Measurements from ENCODE around the gene SSTR1. TPM values are rescaled to one million over a fixed set of nuclear protein-coding genes. Genes with fewer than 3 reads are reported as not detected.

The SSTR1 gene
- total RNA-seq, 1 donor from 2014 or later, result 0.59 TPM

- intact Hi-C loops (cut with DNase I), result no loop called here
- DNase-seq (ENCODE audit: low spot score), result no peak
Measured at GRCh38 chr14:38224338-38224737, 16.6 kb downstream of the SSTR1 start.

GRCh38 chr14:38225946-38226345 lies 18.2 kb downstream of the SSTR1 start:
- intact Hi-C loops (cut with DNase I), result no loop called here
- DNase-seq (ENCODE audit: low spot score), result no peak

DNA sequence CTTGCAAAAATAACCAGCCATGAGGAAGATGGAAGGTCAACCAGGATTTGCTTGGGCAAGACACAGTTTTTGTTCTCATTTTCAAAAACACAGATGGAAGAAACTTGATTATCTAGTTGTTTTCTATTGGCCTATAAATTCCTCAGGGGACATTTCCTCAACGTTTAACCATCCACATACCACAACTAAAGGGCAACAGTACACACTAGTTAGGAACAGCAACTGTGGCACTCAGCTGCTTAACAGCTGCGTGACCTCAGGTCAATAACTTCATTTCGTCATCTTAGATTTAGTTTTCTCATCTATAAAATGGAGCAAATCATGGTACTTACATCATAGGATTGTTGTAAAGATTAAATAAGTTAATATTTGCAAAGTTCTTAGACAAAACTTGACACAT lies 18.7 kb downstream of the SSTR1 start:
- intact Hi-C loops (cut with DNase I), result no loop called here
- DNase-seq (ENCODE audit: low spot score), result no peak

DNA sequence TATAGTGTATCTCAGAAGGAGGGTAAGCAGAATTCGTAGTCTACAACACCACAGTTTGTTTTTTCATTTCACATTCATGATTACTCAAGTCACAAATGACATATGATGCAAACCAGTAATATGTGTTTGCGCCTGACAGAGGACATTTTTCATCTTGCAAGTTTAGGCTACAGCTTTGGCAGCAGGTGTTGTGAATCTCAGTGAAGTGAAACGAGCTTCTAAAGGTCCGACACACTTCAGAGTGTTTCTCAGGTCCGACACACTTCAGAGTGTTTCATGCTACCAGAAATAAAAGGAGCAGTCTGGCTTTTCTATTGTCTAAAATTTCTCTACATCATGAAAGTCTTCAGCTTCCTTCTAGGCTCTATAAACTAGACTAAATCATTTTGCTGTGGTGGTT lies 25.5 kb downstream of the SSTR1 start:
- intact Hi-C loops (cut with DNase I), result no loop called here

DNA sequence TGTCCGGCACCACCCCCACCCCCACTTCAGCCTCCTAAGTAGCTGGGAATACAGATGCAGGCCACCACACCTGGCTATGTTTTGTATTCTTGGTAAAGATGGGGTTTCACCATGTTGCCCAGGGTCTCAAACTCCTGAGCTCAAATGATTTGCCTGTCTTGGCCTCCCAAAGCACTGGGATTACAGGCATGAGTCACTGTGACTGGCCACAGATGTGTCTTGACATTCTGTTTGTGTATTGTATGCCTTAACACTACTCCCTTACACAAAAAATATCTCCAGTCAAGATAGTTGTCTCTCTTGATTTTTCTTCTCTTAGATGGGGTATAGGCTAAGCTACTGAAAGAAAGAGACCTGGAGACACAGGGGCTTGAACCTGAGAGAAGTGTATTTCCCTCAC lies 30.6 kb downstream of the SSTR1 start:
- intact Hi-C loops (cut with DNase I), result no loop called here
- no peak for DNase-seq (ENCODE audit: low spot score)

More for the DNA sequence above, 25.5 kb downstream of the SSTR1 start:
- no peak for DNase-seq (ENCODE audit: low spot score)

- no peak for DNase-seq (ENCODE audit: low spot score)
- intact Hi-C loops (cut with DNase I), result no loop called here
Measured at GRCh38 chr14:38238878-38239277, 31.2 kb downstream of the SSTR1 start.

GRCh38 chr14:38243696-38244240 lies 36.1 kb downstream of the SSTR1 start:
- intact Hi-C loops (cut with DNase I), result no loop called here
- no peak for DNase-seq (ENCODE audit: low spot score)

GRCh38 chr14:38248321-38249028 lies 40.8 kb downstream of the SSTR1 start:
- DNase-seq (ENCODE audit: low spot score), result no peak
- intact Hi-C loops (cut with DNase I), result no loop called here

- intact Hi-C loops (cut with DNase I), result no loop called here
- DNase-seq (ENCODE audit: low spot score), result no peak
Measured at GRCh38 chr14:38250331-38250730, 42.6 kb downstream of the SSTR1 start.

DNA sequence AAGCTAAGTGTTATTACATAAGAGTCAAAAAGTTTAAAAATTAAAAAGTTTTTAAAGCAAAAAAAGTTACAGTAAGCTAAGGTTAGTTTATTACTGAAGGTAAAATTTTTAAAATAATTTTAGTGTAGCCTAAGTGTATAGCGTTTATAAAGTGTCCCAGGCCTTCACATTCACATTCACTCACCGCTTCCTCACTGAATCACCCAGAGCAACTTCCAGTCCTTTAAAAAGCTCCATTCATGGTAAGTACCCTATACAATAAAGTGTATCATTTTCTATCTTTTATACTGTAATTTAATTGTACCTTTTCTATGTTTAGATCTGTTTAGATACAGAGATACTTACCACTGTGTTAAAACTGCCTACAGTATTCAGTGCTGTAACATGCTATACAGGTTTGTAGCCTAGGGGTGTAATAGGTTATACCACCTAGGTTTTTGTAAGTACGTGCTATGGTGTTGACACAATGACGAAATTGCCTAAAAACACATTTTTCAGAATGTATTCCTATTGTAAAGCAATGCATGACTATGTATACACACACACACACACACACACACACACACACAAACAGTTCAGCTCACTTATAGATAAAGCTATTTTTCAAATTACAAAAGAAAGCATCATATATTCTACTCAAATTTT lies 44.5 kb downstream of the SSTR1 start:
- intact Hi-C loops (cut with DNase I), result no loop called here
- DNase-seq (ENCODE audit: low spot score), result no peak

GRCh38 chr14:38253676-38254075 lies 46.0 kb downstream of the SSTR1 start:
- intact Hi-C loops (cut with DNase I), result no loop called here
- DNase-seq (ENCODE audit: low spot score), result no peak

DNA sequence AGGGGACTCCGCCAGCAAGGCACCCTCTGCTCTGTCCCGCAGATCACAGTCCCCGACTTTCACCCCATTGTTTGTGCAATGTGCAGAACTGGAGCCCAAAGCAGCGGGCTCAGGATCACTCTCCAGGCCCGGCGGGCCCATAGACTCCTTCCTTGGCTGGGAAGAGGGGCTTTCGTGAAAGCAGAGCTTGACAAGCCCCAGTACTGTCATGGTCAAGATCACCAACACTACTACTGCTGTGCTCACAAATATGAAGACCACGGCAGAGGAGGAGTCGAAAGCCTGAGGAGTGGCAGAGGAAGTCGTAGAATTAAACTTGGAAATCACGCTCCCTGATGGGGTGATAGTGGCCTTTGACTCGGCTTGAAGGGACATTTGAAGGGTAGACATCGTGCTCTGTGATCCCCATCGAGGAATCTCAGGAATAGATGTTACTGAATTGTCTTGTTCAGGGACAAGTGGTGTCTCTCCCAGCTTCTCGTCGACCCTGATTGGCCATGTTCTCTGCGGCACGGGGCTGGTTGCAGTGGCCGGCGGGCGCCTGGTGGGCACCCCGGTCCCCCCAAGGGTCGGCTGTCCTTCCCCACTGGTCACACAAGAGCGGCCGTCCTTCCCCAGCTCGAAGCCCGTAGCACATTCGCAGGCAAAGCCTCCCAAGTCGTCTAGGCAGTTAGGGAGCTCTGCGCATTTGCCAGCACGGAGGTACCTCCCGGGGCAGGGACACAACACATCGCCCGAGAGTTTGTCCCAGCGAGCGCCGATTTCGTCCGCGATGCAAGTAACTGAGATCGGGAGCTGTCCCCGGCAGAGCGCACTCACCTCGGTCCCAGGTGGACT lies 47.1 kb downstream of the SSTR1 start:
- intact Hi-C loops (cut with DNase I), result loop anchor here (5.0 kb wide), 1 partner anchor 113 kb away; no protein-coding TSS in a partner anchor
- no peak for DNase-seq (ENCODE audit: low spot score)

GRCh38 chr14:38255408-38255672 lies 47.6 kb downstream of the SSTR1 start:
- no peak for DNase-seq (ENCODE audit: low spot score)

DNA sequence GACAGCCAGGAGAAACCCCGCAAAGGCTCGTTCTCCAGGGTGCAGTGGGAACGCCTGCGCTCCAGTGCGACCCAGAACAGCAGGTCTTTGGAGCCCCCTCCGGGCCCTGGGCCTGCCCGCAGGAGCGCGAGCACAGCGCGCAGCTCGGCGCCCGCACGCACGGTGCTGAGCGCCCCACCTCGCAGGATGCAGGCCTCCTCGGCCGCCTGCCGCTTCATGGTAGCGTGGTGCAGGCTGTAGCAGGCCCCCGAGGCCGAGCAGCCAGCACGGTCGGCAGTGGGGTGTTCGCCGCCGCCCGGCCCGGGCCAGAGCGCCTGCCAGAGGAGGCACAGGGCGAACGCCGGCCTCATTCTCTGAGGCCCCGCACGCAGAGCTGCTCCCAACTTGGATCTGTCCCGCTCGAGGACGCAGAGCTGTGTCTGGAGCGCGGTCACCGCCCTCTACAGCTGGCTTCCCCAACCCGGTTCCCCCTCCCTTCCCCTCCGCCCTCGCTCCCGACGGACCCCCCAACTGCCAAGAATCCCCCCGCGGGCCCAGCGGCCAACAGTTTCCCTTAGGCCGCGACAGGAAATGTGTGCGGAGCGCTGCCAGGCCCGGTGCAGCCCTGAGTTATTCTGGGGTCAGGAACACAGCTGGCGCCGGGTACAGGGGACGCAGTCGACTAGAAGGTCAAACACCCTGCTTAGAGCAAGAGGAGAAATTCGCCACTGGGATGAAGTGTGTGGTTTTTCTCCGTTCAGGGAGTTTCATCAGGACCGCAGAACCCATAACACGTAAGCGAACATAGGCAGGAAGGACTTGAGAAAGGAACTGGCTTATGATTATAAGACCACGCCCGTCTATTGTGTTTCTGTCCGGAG lies 48.2 kb downstream of the SSTR1 start, which contains the start of gene CLEC14A:
Gene CLEC14A, minus strand, starts transcription at position 421 of the 860 bp plus-strand sequence. Its CDS starts 71 bp downstream, at position 350.
- intact Hi-C loops (cut with DNase I), result loop anchor here (2.0 to 5.0 kb wide), 2 partner anchors 55 to 111 kb away; no protein-coding TSS in a partner anchor
- peak; percentile 89 for DNase-seq (ENCODE audit: low spot score)

More at GRCh38 chr14:38255408-38255672, 47.6 kb downstream of the SSTR1 start:
- intact Hi-C loops (cut with DNase I), result loop anchor here (5.0 kb wide), 1 partner anchor 112 kb away; no protein-coding TSS in a partner anchor

DNA sequence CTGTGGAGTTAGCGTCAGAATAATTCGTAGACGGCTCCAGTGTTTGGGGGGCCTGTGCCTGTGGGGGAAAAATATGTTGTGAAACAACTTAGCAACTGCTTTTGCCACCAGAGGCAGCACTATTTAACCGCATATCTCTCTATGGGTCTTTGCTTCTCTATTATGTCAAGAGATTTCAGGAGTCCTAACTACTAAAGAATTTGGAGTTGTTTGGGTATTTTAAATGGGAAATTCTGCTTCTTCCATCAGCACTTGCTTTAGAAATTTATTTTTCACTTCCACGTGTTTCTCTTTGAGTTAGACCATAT lies 48.8 kb downstream of the SSTR1 start:
- intact Hi-C loops (cut with DNase I), result loop anchor here (2.0 to 5.0 kb wide), 2 partner anchors 54 to 111 kb away; no protein-coding TSS in a partner anchor
- DNase-seq (ENCODE audit: low spot score), result peak; percentile 79

DNA sequence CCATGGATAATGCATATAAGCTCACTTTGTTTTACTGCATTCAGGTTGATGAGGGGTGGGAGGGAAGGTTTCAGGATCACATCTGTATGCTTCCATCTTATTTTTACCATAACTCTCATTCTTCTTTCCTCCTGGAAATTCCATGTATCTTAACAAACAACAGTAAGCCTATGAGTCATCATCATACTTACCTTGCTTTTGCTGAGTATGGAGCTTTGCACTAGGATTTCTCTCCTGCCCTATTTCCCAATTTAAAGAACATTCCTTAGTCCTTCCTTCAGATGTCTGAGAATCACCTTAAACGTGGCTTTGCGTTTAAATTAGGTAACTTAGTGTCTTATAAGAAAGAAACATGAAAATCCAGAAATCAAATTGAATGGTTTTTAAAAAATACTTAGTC lies 49.8 kb downstream of the SSTR1 start:
- intact Hi-C loops (cut with DNase I), result loop anchor here (2.0 to 5.0 kb wide), 2 partner anchors 53 to 110 kb away; no protein-coding TSS in a partner anchor
- DNase-seq (ENCODE audit: low spot score), result no peak

DNA sequence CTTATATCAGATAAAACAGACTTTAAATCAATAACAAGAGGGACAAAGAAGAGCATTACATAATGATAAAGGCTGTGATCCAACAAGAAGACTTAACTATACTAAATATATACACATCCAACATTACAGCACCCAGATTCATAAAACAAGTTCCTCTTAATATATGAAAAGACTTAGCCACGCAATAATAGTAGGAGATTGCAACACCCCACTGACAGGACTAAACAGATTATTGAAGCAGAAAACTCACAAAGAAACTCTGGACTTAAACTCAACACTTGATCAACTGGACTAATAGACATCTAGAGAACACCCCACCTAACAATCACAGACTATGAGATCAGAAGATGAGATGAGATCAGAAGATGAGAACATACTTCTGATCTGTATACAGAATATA lies 53.9 kb downstream of the SSTR1 start:
- DNase-seq (ENCODE audit: low spot score), result no peak
- intact Hi-C loops (cut with DNase I), result no loop called here
